A673 (cell line): ENCODE measurements around the gene IGFL2. TPM values are rescaled to one million over a fixed set of nuclear protein-coding genes. Genes with fewer than 3 reads are reported as not detected.

ENCODE experiments used
- BruUV-seq: library from RNA; stranded (reverse); fragments of 400-500 nt; replicated peaks from 2 replicates; lab custom pipeline; 2021; lab: Mats Ljungman, UMichigan
- CTCF ChIA-PET: fragments of 300-600 bp; sonication (Branson Sonifier 250); formaldehyde crosslinking; loops from one replicate; lab custom pipeline; 2022; ENCODE audit warnings: antibody characterized with exemption; lab: Charles Lee
- POLR2A ChIA-PET: fragments of 300-600 bp; sonication (Branson Sonifier 250); formaldehyde crosslinking; loops from one replicate; lab custom pipeline; 2022; ENCODE audit warnings: antibody characterized with exemption; ENCODE audit not compliant: low non-redundant PET; lab: Charles Lee
- DNase-seq: peaks from one replicate; pipeline ENCODE4 v3.0.0-alpha.2; 2015; ENCODE audit warnings: low spot score
- H3K27ac ChIP-seq: fragments of 200-600 bp; sonication (generic); 2 replicates; pipeline ENCODE4 v1.5.1; 2016; ENCODE audit warnings: mixed run types, low read depth, mild to moderate bottlenecking, mixed read lengths, antibody characterized with exemption, low read length; ENCODE audit not compliant: poor library complexity, severe bottlenecking
- H3K27me3 ChIP-seq: fragments of 200-600 bp; sonication (generic); replicated peaks from 2 replicates; pipeline ENCODE4 v1.6.1; 2017; ENCODE audit warnings: mixed run types, low read depth, mild to moderate bottlenecking, mixed read lengths, antibody characterized with exemption, low read length; ENCODE audit not compliant: insufficient read depth, poor library complexity
- H3K36me3 ChIP-seq: fragments of 200-600 bp; sonication (generic); 2 replicates; pipeline ENCODE4 v1.6.1; 2016; ENCODE audit warnings: mixed run types, mild to moderate bottlenecking, mixed read lengths, antibody characterized with exemption, low read length; ENCODE audit not compliant: insufficient read depth, poor library complexity, severe bottlenecking
- H3K4me1 ChIP-seq: fragments of 200-600 bp; sonication (generic); 2 replicates; pipeline ENCODE4 v1.6.1; 2017; ENCODE audit warnings: mixed run types, mild to moderate bottlenecking, mixed read lengths, antibody characterized with exemption, low read length; ENCODE audit not compliant: insufficient read depth, poor library complexity, severe bottlenecking
- H3K4me3 ChIP-seq: fragments of 200-600 bp; sonication (generic); 2 replicates; pipeline ENCODE4 v1.5.1; 2016; ENCODE audit warnings: low read depth, mixed run types, mild to moderate bottlenecking, mixed read lengths, low read length; ENCODE audit not compliant: poor library complexity, severe bottlenecking
- H3K9me3 ChIP-seq: fragments of 200-600 bp; sonication (generic); 2 replicates; pipeline ENCODE4 v1.6.1; 2016; ENCODE audit warnings: mixed run types, low read depth, mild to moderate bottlenecking, mixed read lengths, antibody characterized with exemption, low read length; ENCODE audit not compliant: poor library complexity, severe bottlenecking
- CTCF ChIP-seq: fragments of 300-800, 200-600 bp; sonication (generic); conservative IDR thresholded peaks from 2 replicates; pipeline ENCODE4 v1.5.1; 2017; ENCODE audit warnings: low read depth, mild to moderate bottlenecking, antibody characterized with exemption, low read length, moderate library complexity, mixed read lengths
- EZH2 ChIP-seq: fragments of 200-600 bp; sonication (generic); IDR thresholded peaks from 2 replicates; pipeline ENCODE4 v1.6.1; 2017; ENCODE audit warnings: borderline replicate concordance, low read depth, mild to moderate bottlenecking, mixed read lengths, antibody characterized with exemption, low read length; ENCODE audit not compliant: poor library complexity, severe bottlenecking
- intact Hi-C: fragments of 100-400 bp; cut with micrococcal nuclease; formaldehyde crosslinking; loops from one replicate; pipeline ENCODE4 v1.10.0; 2022; ENCODE audit not compliant: unreplicated experiment
- total RNA-seq: library from RNA; stranded (reverse); gene quantifications from 2 replicates; pipeline ENCODE4 v1.2.3, GENCODE V29; 2021

IGFL2 gene
- total RNA-seq, 1 experiment from 2014 or later, result 0.45 TPM

GRCh38 chr19:46134527-46134926 is 13.5 kb upstream of the IGFL2 start:
- no TSS peak for BruUV-seq

DNA sequence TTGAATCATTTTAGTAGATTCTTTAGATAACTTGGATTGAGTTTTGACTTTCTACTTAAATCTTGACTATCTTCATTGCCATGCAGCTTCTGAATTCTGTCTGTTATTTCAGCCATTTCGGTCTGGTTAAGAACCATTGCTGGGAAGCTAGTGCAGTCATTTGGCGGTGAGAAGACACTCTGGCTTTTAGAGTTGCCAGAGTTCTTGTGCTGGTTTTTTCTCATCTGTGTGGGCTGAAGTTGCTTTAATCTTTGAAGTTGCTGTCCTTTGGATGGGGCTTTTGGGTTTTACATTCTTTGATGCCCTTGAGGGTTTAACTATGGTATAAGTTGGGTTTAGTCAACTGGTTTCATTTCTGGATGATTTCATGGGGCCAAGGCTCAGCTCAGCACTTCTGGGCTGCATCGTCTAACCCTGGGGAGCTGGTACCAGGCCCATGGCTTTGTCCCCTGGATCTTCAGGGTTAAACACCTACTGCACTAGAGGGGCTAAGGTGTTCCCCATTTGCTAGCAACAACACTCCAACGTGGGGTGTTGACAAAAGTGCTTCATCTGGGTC is 10.0 kb upstream of the IGFL2 start:
- H3K9me3 ChIP-seq, result no peaks in the 10 kb centered on the region
- DNase-seq, result no peak
- TF ChIP-seq EZH2, result no peak
- TF ChIP-seq CTCF, result no peak
- intact Hi-C loops, result no loop called here
- ChIA-PET POLR2A (no interaction called here), CTCF (interaction anchor here (0.7 kb wide), 1 partner anchor 143 kb away, joined by 4 read pairs; no protein-coding TSS in a partner anchor)
- H3K27ac ChIP-seq, result no peak overlapping the region
- H3K4me1 ChIP-seq, result peaks cover 8% of the 10 kb centered on the region
- no peaks in the 10 kb centered on the region for H3K27me3 ChIP-seq
- no peaks in the 10 kb centered on the region for H3K36me3 ChIP-seq
- no TSS peak for BruUV-seq
- no peak overlapping the region for H3K4me3 ChIP-seq

More at GRCh38 chr19:46134527-46134926, 13.5 kb upstream of the IGFL2 start:
- Histone ChIP-seq H3K27me3 (no peaks in the 10 kb centered on the region), H3K4me1 (peaks cover 23% of the 10 kb centered on the region), H3K9me3 (no peaks in the 10 kb centered on the region), H3K4me3 (no peak overlapping the region), H3K27ac (peak overlapping the region; percentile 92), H3K36me3 (no peaks in the 10 kb centered on the region)
- TF ChIP-seq CTCF (no peak), EZH2 (no peak)
- DNase-seq, result no peak
- intact Hi-C loops, result no loop called here
- POLR2A ChIA-PET, result no interaction called here
- CTCF ChIA-PET, result no interaction called here

DNA sequence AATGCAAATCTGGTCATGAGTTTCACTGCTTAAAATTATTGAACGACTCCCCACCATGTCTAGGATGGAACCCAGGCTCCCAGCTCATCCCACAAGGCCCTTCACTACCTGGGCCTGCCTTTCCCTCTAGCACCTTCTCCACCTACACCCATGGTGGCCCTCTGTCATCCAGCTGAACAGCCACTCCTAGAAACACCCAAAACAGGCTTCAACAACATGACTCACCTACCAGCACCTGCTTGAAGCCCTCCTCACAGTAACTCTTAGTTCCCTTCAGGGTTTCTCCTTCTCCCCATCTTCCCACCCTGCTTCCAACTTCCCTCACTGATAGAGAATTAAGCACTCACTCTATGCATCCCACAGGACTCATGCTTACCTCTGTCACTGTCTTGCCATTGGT is 6.6 kb upstream of the IGFL2 start:
- DNase-seq, result no peak
- Histone ChIP-seq H3K27me3 (no peaks in the 10 kb centered on the region), H3K4me1 (no peaks in the 10 kb centered on the region), H3K9me3 (no peaks in the 10 kb centered on the region), H3K4me3 (no peak overlapping the region), H3K36me3 (no peaks in the 10 kb centered on the region), H3K27ac (no peak overlapping the region)
- TF ChIP-seq EZH2, result no peak
- no peak for TF ChIP-seq CTCF
- CTCF ChIA-PET, result no interaction called here
- BruUV-seq, result no TSS peak
- intact Hi-C loops, result no loop called here
- POLR2A ChIA-PET, result no interaction called here
